DOHH2 (cell line): ENCODE measurements around the gene GTF2F2.

Experiments
- EZH2phosphoT487 ChIP-seq: fragments of 200-600 bp; sonication (generic); IDR thresholded peaks from 2 replicates; pipeline ENCODE4 v1.6.1; 2017; ENCODE audit warnings: borderline replicate concordance, mild to moderate bottlenecking, antibody characterized with exemption, low read length, moderate library complexity, mixed read lengths
- TF ChIP-seq, protein P1 (sequence below): fragments of 200-600 bp; sonication (generic); IDR thresholded peaks from one replicate; pipeline ENCODE4 v1.5.1; 2014; ENCODE audit warnings: antibody characterized with exemption, mild to moderate bottlenecking, low read depth, low read length; ENCODE audit not compliant: poor library complexity, severe bottlenecking

DNA sequence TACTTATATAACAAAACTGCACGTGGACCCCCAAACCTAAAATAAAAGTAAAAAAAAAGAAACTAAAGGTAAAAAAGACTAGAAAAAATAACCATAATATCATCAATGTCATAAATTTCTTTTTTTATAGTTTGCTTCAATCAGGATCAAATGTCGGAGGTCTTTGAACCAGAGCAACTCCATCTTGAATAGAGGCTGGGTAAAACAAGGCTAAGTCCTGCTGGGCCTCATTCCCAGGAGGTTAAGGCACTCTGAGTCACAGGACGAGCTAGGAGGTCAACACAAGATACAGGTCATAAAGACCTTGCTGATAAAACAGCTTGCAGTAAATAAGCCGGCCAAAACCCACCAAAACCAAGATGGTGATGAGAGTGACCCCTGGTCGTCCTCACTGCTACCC, 196.7 kb downstream of the GTF2F2 start:
- TF ChIP-seq, protein P1, sequence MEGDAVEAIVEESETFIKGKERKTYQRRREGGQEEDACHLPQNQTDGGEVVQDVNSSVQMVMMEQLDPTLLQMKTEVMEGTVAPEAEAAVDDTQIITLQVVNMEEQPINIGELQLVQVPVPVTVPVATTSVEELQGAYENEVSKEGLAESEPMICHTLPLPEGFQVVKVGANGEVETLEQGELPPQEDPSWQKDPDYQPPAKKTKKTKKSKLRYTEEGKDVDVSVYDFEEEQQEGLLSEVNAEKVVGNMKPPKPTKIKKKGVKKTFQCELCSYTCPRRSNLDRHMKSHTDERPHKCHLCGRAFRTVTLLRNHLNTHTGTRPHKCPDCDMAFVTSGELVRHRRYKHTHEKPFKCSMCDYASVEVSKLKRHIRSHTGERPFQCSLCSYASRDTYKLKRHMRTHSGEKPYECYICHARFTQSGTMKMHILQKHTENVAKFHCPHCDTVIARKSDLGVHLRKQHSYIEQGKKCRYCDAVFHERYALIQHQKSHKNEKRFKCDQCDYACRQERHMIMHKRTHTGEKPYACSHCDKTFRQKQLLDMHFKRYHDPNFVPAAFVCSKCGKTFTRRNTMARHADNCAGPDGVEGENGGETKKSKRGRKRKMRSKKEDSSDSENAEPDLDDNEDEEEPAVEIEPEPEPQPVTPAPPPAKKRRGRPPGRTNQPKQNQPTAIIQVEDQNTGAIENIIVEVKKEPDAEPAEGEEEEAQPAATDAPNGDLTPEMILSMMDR = no peak
- no peak for TF ChIP-seq EZH2phosphoT487
